ENCODE data around the gene DNAAF8.

DNA sequence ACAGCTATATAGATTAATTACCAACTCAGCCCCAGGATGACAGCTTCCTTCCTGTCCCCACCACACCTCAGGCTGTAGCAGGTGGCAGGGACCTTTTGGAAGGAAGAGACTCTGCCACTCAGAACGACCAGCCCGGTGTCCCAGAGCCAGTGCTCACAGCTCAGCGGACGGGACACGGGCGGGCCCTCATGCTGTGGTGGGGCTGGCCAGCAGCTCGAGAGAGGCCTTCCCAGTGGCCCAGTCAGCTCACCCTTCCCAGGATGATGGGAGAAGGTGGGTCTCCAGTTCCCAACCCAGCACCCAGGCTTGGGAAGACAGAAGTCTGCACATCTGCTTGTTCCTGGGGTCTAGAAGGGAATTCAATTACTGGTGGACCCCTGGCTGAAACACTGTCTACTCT, 30.4 kb upstream of the DNAAF8 start:
- no peak for TF ChIP-seq LEF1 (IDR thresholded peaks at IDR 0.05; ENCODE audit: borderline replicate concordance)
- TF ChIP-seq FOXK2 (IDR thresholded peaks at IDR 0.05), result no peak
- no peak for TF ChIP-seq ELF4 (IDR thresholded peaks at IDR 0.05)
- no peak for TF ChIP-seq SP1 (IDR thresholded peaks at IDR 0.05)
